MCF 10A (cell line): ENCODE results near the gene GLB1L3. TPM values are rescaled to one million over a fixed set of nuclear protein-coding genes. Genes with fewer than 3 reads are reported as not detected.

Experiments used
- BruUV-seq: library from RNA; stranded (reverse); fragments of 400-500 nt; replicated peaks from 2 replicates; lab custom pipeline; 2021; lab: Mats Ljungman, UMichigan
- CTCF ChIA-PET: fragments of 300-600 bp; sonication (Branson Sonifier 250); formaldehyde crosslinking; extraction: SDS; loops from one replicate; lab custom pipeline; 2021; ENCODE audit warnings: antibody characterized with exemption, inconsistent platforms; lab: Yijun Ruan, JAX
- POLR2A ChIA-PET: fragments of 300-600, 350-650 bp; sonication (Branson Sonifier 250); formaldehyde crosslinking; extraction: SDS; loops from one replicate; lab custom pipeline; 2020; ENCODE audit warnings: antibody characterized with exemption, inconsistent platforms; lab: Yijun Ruan, JAX
- DNase-seq: peaks from one replicate; pipeline ENCODE4 v3.0.0-alpha.2; 2018; ENCODE audit not compliant: unreplicated experiment
- H3K27ac Mint-ChIP-seq: one replicate; pipeline ENCODE4 v1.8.0; 2022; ENCODE audit warnings: mild to moderate bottlenecking, low read depth, mixed read lengths; ENCODE audit not compliant: unreplicated experiment
- H3K27me3 Mint-ChIP-seq: one replicate; pipeline ENCODE4 v1.8.0; 2022; ENCODE audit warnings: mixed read lengths; ENCODE audit not compliant: insufficient read depth, unreplicated experiment
- H3K36me3 Mint-ChIP-seq: one replicate; pipeline ENCODE4 v1.8.0; 2022; ENCODE audit warnings: mild to moderate bottlenecking, moderate library complexity, mixed read lengths; ENCODE audit not compliant: insufficient read depth, unreplicated experiment
- H3K4me1 Mint-ChIP-seq: one replicate; pipeline ENCODE4 v1.8.0; 2022; ENCODE audit warnings: mixed read lengths; ENCODE audit not compliant: insufficient read depth, unreplicated experiment
- H3K4me3 Mint-ChIP-seq: one replicate; pipeline ENCODE4 v1.8.0; 2022; ENCODE audit warnings: mild to moderate bottlenecking, moderate library complexity, mixed read lengths; ENCODE audit not compliant: unreplicated experiment
- H3K9me3 Mint-ChIP-seq: one replicate; pipeline ENCODE4 v1.8.0; 2022; ENCODE audit warnings: mixed read lengths; ENCODE audit not compliant: unreplicated experiment
- intact Hi-C: fragments of 100-400 bp; cut with micrococcal nuclease; formaldehyde crosslinking; loops from 2 replicates; pipeline ENCODE4 v1.14.1; 2022
- total RNA-seq: library from RNA; stranded (reverse); gene quantifications from 2 replicates; pipeline ENCODE4 v1.2.3, GENCODE V29; 2022
- TF ChIP-seq, protein P1 (sequence below): fragments of 200-600 bp; IDR thresholded peaks from one replicate; pipeline ENCODE4 v1.8.0; 2022; ENCODE audit warnings: antibody characterized with exemption, mild to moderate bottlenecking; ENCODE audit not compliant: unreplicated experiment

Gene GLB1L3
- total RNA-seq, 1 experiment from 2014 or later: not detected

DNA sequence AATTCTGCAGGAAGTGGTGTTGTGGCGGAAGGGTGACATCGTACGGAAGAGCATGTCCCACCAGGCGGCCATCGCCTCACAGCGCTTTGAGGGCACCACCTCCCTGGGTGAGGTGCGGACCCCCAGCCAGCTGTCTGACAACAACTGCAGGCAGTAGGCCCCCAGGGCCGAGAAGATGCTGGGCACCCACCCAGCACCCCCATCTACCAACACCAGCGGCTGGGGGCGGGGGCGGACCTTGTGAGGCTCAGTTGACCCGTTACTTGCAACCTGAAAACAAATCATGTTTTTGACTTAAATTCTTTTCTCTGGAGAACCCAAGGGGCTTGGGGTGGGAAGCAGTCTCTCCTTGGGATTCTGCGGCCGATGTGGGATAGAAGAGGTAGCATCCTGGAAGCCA lies 30.7 kb upstream of the GLB1L3 start:
- CTCF ChIA-PET: interaction anchor here (0.6 to 2.0 kb wide), 5 partner anchors 9 to 1167 kb away, joined by 3 to 11 read pairs (median 3); no protein-coding TSS in a partner anchor
- Mint-ChIP-seq H3K4me1 (no peaks in the 10 kb centered on the region), H3K27me3 (no peaks in the 10 kb centered on the region), H3K36me3 (peaks cover 36% of the 10 kb centered on the region), H3K4me3 (no peak overlapping the region), H3K9me3 (no peaks in the 10 kb centered on the region), H3K27ac (no peak overlapping the region)
- DNase-seq: no peak
- intact Hi-C loops: no loop called here
- no TSS peak for BruUV-seq
- TF ChIP-seq, protein P1, sequence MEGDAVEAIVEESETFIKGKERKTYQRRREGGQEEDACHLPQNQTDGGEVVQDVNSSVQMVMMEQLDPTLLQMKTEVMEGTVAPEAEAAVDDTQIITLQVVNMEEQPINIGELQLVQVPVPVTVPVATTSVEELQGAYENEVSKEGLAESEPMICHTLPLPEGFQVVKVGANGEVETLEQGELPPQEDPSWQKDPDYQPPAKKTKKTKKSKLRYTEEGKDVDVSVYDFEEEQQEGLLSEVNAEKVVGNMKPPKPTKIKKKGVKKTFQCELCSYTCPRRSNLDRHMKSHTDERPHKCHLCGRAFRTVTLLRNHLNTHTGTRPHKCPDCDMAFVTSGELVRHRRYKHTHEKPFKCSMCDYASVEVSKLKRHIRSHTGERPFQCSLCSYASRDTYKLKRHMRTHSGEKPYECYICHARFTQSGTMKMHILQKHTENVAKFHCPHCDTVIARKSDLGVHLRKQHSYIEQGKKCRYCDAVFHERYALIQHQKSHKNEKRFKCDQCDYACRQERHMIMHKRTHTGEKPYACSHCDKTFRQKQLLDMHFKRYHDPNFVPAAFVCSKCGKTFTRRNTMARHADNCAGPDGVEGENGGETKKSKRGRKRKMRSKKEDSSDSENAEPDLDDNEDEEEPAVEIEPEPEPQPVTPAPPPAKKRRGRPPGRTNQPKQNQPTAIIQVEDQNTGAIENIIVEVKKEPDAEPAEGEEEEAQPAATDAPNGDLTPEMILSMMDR: no peak
- POLR2A ChIA-PET: no interaction called here

DNA sequence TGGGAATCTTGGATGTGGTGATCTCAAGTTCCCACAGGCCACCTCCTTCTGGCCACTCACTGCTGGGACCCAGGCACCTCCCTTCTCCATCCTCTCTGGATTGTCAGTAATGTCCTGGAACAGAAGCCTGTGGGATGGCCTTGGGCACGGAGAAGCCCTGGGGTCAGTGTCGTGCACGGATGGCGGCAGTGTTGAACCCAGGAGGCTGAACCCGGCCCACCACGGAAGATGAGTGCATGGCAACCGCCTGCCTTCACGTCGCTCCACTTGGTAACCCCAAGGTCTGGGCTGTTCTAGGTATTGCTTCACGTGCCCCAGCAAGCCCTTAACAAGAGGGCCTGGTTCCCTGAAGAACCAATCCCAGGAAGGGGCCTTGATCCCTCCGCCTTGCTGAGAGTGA lies 30.1 kb upstream of the GLB1L3 start:
- no peaks in the 10 kb centered on the region for H3K9me3 Mint-ChIP-seq
- TF ChIP-seq, protein P1: no peak
- peaks cover 36% of the 10 kb centered on the region for H3K36me3 Mint-ChIP-seq
- H3K4me1 Mint-ChIP-seq: no peaks in the 10 kb centered on the region
- H3K4me3 Mint-ChIP-seq: no peak overlapping the region
- intact Hi-C loops: no loop called here
- ChIA-PET POLR2A (no interaction called here), CTCF (no interaction called here)
- no peak overlapping the region for H3K27ac Mint-ChIP-seq
- DNase-seq: no peak
- BruUV-seq: no TSS peak
- no peaks in the 10 kb centered on the region for H3K27me3 Mint-ChIP-seq

DNA sequence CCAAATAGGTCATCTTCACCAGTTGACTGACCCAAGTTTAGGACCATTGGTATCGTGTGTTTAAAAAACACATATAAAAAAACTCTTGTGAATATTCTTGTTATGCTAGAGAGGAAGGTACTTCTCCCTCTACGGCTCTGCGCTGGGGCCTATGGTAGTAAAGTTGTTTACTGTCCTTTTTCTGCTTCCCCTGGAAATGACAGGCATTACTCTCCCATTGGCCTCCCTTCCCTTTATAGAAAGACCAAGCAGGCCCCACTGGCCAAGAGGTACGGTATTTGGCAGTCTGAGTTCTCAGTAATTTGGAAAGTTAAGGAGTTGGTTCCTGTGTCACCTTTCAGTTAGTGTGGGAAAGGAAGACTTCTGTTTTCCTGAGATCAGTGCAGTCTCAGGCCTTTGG lies 29.5 kb upstream of the GLB1L3 start:
- H3K27ac Mint-ChIP-seq: peak overlapping the region; percentile 57
- TF ChIP-seq, protein P1: no peak
- no peak for DNase-seq
- H3K27me3 Mint-ChIP-seq: no peaks in the 10 kb centered on the region
- intact Hi-C loops: no loop called here
- peaks cover 2% of the 10 kb centered on the region for H3K4me1 Mint-ChIP-seq
- no peak overlapping the region for H3K4me3 Mint-ChIP-seq
- H3K36me3 Mint-ChIP-seq: peaks cover 36% of the 10 kb centered on the region
- no peaks in the 10 kb centered on the region for H3K9me3 Mint-ChIP-seq
- CTCF ChIA-PET: no interaction called here
- BruUV-seq: no TSS peak
- POLR2A ChIA-PET: no interaction called here

DNA sequence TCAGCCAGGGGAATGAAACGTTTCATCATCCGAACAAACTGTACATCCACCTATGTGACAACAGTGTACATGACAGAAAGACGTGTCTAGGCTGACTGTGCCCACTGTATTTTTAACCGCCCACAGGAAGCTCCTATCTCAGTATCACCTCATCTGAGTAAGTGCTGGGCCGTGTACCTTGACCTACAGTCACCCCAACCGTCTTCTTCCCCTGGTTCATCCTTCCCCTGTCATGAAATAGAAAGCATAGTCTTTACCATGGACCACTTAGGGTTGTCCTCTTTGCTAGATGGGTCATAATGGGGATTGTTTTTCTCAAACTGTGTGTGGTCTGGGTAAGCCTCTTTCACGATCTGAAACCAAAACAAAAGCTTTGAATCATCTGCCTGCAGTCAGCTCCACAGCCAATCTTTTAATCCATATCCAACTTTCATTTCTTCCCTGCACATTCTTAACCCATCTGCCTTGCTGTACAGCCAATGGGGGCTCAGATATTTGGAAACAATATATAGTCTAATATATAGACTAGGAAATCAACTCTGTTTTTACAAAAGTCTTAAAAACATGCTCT lies 27.2 kb upstream of the GLB1L3 start:
- intact Hi-C loops: no loop called here
- Mint-ChIP-seq H3K27ac (no peak overlapping the region), H3K27me3 (no peaks in the 10 kb centered on the region), H3K4me1 (peaks cover 14% of the 10 kb centered on the region), H3K9me3 (no peaks in the 10 kb centered on the region), H3K4me3 (no peak overlapping the region), H3K36me3 (peaks cover 29% of the 10 kb centered on the region)
- TF ChIP-seq, protein P1: no peak
- no peak for DNase-seq
- BruUV-seq: no TSS peak
- CTCF ChIA-PET: interaction anchor here (1.1 kb wide), 1 partner anchor 13 kb away, joined by 3 read pairs; no protein-coding TSS in a partner anchor
- POLR2A ChIA-PET: interaction anchor here (0.5 to 1.8 kb wide), 5 partner anchors 8 to 1303 kb away, joined by 3 to 11 read pairs (median 3); partner anchors contain the start of genes NCAPD3 and VPS26B
